Activated naive CD4-positive, alpha-beta T cell treated with Interleukin-2 at 50 U/mL for 16 hours (primary cell): ENCODE results near the gene NUDT14.

Experiments used
- DNase-seq: peaks from one replicate; pipeline ENCODE4 v3.0.0-alpha.2; 2020

NUDT14 gene

DNA sequence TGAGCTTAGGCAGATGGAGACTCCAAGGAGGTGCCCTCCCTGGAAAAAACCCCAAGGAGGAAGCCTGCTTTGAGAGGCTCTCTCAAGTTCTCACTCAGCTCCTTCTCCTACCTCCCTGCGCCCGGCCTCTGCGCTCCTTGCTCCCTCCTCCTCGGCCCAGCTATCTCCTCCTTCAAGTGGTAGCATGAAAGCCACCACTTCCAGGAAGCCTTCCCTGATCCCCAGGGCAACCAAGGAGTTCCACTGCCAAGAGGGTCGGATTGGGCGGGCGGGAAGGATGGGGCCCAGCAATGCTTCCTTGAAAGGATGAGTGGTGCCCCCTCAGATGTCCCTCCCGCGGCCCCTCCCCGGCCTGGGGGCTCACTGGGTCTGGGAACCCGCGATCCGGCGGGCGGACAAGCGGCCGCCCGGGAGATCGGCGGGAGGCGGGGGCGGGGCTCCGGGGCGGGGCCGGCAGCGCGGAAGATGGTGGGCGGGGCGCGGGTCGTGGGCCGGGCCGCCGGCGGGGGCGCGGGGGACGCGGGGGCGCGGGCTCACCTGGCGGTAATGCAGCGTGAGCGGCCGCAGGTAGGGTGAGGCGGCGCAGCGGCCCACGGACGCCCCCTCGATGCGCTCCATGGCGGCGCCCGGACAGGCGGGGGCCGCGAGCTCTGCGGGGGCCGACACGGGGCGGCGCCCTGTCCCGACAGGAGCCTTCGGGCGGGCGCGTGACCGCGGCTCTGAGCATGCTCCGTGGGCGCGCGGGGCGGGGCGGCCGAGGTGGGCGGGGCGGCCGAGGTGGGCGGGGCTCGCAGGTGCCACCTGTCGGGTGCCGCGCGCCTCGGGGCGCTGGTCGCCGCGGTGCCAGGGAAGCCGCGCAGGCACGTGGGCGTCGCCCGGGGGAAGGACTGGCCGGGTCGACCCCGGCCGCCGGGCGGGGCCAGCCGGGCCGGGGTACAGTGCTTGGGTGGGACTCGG, at the start of gene NUDT14:
NUDT14 (minus strand) TSS at position 721 of the 957 bp plus-strand sequence; CDS start at position 618, 103 bp downstream.
- DNase-seq: peak; percentile 83

DNA sequence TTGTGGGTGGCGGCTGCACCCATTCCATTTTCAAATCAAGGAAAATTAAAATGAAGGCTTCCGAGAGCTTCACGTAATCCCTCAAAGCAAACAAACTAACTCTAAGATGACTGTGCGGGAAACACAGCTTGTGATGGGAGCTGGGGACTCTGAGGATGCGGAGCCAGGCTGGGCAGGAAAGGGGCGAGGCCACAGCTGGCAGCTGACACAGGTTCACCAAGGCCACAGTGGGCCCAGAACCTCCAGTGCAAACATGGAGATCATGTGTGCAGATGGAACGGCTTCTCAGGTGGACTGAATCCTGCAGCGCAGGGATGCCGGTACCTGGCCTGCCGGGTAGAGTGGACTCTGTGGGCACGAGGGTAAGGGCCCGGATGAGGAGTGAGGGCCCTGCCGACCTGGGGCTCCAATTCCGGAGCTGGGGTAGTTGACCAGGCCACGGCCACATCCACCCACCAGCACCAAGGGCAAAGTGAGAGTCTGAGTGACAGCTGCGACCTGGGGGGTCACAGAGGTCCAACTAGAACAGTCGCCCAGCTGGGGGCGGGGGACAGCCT, 48.1 kb upstream of the NUDT14 start:
- DNase-seq: no peak

DNA sequence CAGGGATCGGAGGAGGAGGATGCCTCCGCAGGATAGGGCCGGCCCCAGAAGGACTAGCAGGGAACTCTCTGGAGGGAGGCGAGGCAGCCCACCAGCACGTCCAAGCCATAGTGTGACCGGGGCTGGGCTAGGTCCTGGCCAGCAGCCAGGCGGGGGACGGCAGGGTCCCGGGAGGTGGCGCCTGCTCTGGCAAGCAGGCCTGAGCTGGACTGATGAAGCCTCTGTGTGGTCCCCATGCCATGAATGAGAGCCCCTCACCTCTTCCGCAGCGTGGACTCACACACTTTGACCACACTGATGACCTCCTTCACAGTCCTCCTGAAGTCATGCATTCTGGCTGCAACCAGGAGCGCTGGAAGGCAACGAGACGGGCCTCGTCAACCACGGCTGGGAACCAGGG, 47.5 kb upstream of the NUDT14 start:
- DNase-seq: no peak

DNA sequence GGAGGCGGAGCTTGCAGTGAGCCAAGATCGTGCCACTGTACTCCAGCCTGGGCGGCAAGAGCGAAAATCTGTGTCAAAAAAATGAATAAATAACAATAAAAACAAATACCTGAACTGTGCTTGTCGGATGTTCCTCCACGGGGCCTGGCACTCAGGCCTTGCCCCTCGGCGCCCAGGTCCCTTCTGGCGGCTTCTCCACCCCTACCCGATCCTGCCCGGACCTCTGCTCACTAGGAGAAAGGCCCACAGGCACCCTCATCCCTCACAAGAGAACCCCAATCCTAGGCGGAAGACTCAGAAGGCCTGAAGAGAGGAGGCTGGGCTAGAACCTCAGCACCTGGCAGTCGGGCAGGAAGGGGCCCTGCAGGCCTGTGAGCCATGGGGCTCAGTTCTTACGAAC, 46.2 kb upstream of the NUDT14 start:
- DNase-seq: no peak

DNA sequence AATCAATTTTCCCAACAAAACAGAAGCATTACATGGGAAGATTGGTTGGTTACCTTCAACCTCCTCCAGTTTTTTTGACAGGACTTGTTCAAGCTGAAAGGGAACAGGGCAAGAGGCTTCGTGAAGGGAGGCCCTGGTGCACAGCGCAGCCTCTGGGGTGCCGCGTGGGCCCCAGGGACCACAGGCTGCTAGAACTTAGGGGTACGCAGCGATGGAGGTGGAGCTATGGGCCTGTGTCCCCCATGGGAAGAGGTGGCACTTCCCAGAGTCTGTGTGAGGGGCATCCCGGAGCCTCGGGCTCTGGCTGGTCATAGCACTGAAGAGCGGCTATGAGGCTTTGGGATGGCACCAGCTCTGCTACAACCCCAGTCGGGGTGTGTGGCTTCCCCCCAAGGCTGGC, 45.1 kb upstream of the NUDT14 start:
- no peak for DNase-seq

DNA sequence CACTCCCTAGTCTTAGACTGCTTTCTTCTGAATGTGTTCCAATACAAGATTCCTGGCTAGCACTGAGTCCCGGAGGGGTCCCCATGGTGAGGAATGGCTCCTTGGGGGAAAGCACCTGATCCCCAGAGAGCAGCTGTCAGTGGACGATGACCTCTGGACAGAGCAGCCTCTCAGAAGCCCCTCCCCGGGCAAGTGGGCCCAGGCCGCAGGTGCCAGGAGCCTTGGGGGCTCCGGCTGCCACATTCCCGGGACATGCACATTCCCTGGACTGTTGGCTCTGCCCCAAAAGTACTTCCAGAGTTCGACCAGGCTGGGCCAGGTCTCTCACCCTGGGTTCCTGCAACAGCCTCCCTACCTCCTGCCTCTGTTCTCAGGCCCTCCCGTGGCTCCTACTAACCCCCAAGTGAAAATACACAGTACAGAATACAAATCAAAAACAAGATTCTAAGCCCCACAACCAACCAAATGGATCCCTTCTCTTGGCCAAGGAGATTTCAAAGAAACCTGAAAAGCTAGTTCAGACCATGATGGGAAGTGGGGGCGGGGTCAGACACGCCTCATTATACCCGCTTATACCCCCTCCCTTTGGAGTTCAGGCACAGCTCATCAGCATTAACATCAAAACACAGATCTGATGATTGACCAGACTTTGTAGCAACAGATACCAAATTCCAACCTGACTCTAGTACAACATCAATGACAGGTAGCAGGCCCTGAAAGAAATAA, 43.9 kb upstream of the NUDT14 start:
- no peak for DNase-seq

DNA sequence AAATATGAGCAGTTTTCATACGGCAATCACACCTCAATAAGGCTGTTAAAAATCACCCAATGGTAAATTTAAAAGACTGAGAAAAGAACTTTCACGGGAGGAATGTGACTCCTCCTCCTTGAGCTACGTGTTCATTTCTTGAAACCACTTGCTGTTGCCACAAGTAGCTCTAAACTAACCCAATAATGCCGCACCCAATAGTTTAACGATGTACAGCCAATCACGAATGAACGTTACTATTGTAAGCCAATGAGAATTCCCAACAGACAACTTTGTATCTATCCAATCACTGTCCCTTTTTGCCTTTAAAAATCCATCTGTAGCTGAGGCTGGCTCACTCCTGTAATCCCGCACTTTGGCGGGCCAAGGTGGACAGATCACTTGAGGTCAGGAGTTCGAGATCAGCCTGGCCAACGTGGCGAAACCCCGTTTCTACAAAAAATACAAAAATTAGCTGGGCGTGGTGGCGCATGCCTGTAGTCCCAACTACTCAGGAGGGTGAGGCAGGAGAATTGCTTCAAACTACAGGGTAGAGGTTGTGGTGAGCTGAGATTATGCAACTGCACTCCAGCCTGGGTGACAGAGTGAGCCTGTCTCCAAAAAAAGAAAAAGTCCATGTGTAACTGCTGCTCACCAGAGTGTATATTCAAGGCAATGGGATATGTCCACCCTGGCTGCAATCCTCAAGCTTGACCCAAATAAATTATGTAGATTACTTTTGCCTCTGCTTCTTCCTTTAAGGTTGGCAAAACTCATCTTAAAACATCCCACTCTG, 42.8 kb upstream of the NUDT14 start:
- no peak for DNase-seq

DNA sequence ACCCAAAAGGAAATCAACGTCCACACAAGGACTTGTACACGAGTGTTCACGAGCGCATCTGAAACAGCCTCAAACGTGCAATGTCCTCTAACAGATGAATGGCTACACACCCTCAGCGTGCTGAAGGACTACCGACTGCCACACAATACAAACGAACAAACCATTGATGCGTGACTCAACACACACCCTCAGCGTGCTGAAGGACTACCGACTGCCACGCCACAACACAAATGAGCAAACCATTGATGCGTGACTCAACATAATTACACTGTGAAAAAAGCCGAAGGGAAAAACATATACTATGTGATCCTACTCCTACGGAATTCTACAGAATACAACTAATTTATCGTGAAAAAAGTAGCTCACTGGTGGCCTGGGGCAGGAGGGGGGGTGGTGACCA, 42.1 kb upstream of the NUDT14 start:
- DNase-seq: no peak

DNA sequence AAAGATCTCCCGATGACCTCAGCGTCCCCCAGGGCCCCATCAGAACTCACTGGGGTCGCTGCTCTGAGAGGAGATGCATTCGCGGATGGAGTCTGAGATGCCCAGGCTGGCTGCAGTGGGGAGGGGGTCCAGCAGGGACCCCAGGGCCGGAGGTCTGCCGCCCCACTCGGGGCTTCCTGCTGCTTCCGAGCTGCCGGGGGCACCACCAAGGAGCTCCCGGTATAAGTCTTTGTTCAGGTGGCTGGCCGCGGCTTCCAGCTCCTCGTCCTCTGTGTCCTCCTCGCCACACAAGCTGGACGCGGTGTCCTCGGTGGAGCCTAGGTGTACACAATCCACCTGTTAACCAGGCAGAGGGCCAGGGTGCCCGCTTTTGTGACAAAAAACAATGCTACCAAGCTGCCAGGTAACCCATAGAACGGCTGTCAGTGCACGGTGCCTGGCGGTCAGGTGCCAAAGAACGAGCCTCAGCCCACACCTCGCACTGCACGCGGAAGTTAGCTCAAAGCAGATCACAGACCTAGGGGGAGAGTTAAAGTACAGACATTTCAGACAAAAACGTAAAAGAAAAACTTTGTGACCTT, 40.6 kb upstream of the NUDT14 start:
- DNase-seq: no peak

DNA sequence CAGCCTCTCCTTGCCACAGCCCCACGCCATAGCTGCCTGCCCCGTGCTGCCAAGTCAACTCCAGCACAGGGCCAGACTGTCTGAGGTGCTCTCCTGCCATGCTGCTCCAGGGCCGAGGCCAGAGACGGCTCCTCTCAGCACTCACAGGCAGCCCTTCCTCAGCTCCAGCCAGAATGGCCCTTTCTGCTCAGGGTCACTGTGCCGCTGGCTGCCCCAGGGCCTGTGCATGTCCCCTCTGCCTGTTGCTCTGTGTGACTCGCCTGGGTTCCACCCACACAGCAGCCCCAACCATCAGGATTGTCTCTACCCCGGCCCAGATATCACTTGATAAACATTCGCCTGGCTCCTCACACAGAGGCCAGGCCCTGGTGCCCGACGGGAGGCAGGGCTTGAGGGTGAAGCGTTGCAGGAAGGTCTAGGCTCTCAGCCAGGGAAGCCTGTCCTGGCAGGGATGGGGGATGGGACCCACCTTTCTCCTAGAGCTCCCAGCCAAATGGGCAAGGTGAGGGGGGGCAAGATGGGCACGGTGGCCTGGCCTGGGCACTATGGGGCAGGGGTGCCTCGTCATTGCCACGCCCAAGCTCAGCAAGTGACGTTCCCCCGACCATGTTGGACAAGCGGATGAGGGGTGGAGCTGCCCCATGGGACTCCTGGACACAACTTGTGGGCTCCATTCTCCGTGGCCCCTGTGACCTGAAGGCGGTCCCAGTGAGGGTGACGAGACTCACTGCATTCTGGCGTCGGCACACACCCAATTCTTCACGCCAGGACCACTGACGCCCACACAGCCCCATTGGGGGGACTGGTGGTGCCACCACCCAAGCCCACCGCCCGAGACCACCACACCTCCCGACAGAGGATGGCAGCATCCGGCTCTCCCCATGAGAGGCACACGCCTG, 39.8 kb upstream of the NUDT14 start:
- no peak for DNase-seq

DNA sequence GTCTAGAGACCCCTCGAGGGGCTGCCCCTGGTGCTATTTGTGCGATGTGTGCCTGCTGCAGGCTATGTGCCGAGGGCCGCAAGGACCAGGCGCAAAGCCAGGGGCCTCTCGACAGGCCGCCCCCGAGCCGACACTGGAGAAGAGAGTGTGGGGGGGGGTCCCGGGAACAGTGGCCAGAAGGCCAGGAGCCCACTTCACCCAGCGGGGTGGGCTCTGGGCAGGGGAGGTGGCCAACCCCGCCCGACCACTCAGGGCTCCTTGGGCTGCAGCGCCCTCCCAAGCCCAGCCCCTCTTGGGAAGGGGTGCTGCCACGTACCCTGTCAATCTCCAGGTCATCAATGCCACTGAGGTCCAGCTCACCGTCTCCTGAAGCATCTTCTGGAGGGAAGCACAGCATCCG, 38.6 kb upstream of the NUDT14 start:
- no peak for DNase-seq

DNA sequence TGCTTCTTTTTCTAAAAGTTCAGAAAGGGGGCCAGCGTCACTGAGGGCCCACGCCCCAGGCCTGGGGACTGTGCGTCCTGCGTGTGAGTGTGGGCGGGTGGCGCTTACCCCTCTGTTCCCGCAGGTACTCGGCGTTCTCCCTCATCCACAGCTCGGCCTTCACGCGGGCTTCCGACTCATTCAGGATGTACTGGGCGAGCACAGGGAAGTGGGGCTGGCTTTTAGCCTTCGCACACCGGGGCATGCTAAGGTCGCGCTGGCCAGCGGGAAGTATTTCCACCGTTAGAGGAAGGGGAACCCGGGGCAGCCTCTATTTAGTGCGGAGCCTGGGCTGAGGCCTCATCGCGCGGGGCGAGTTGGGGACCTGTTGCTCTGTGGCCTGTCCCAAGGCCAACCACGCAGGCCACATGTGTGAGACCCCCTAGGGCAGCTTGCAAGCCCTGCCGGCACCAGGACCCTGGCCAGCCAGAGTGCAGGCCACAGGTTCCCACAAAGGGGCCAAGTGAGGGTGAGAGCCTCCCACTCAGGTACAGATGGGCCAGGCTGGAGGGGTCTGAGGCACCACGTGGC, 38.0 kb upstream of the NUDT14 start:
- DNase-seq: no peak

DNA sequence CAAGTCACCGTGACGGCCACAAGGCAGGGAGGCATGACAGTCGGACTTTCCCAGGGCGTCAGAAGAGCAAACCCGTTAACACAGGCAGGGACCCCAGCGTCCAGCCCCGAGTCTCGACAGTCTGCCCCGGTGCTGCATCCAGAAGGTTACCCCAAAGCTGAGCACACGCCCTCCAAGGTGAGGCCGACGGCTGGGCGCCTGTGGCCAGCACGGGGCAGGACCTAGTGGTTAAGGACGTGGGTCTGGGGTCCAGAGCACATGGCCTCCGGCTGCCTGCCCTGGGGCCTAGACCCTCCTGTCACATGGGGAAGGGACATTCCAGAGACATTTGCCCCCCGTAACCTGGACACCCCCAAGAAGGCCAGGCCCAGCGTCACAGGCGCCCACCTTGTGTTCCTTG, 37.5 kb upstream of the NUDT14 start:
- no peak for DNase-seq

DNA sequence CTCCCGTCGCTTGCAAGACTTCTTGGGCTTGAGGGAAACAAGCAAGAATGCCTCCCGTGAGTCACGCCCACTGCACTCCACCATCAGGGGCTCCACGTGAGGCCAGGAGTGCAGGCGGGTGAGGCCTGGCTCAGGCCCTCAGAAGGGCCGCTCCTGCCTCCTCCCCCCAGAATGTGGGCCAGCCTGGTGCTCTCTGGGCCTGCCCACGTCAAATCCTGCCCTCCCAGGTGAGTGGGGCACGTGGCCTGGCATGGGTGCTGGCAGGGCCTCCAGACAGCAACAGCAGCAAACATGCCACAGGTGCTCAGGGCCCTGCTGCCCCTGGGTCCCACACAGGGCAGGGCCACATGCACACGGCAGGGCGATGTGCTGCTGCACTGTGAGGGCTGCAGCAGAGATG, 36.7 kb upstream of the NUDT14 start:
- DNase-seq: no peak

DNA sequence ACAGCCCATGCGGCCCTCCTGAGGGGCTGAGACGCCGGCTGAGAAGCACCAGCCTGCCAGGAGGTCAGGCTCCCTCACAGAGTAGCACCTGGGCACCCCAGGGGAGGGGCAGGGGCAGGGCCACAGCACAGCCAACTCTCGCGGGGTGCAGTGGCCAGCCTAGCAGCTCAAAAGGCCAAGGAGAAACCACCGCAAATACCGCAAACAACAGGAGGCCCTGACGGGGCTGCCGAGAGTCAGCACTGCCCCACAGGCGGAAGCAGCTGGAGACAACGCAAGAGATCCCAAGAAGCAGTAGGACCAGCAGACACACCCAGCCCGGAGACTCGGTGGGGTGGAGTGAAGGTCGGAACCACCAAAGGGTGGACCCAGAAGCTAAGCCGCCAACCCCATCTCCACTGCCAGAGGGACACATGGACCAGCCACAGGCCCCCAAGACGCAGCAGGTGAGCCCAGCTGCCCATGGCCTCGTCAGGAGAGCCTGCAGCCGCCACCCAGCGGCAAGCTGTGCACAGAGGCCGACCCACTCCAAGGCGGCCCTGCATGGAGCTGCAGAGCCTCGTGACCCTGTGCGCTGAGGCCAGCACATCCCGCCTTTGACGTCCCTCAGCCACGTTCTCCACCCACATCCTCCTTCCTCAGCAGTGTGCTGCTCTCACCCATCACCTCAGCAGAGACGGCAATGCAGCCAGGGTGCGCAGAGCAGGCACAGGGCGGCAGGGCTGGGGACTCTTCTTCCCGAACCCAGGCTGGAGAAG, 35.6 kb upstream of the NUDT14 start:
- DNase-seq: no peak

DNA sequence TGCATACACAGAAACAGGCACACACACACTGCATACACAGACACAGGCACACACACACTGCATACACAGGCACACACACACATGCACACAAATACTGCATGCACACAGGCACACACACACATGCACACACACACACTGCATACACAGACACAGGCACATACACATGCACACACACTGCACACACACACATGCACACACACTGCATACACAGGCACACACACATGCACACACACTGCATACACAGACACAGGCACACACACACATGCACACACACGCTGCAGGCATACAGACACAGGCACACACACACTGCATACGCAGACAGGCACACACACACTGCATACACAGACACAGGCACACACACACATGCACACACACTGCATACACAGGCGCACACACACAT, 34.5 kb upstream of the NUDT14 start:
- no peak for DNase-seq

DNA sequence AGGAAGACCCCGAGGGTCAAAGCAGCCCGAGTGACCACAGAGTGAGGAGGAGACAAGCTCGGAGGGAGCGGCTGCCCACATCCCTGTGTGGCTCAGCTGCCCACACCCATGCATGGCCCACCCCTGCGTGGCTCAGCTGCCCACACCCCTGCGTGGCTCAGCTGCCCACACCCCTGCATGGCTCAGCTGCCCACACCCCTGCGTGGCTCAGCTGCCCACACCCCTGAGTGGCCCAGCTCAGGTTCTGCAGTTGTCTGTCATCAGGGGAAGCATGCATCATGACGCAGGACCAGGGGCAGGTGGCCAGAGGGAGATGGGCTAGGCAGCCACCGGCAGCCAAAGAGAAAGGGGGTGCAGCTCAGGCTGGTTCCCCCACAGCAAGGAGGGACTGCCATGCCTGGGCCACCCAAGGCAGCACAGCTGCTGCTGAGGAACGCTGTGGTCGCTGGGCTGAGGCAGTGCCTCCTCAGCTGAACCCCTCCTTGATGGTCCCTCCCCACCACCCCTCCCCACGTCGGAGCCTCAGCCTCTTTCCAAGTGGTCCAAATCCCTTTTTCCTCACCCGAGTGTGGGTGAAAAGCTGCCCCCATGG, 33.3 kb upstream of the NUDT14 start:
- DNase-seq: no peak

DNA sequence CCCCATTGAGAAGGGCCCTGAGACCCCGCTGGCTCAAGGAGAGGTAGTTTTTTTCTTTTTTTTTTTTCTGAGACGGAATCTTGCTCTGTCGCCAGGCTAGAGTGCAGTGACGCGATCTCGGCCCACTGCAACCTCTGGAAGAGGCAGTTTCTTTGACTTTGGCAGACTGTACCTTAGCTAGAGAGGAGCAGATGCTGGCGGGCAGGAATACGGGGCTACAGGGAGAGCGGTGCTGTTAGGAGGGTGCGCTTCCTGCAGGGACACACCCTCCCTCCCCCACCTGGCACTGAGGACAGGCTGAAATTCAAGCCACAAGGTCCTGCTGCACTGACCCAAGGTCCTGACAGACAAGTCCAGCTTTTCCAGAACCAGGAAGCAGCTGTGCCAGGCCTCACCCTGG, 32.2 kb upstream of the NUDT14 start:
- no peak for DNase-seq

DNA sequence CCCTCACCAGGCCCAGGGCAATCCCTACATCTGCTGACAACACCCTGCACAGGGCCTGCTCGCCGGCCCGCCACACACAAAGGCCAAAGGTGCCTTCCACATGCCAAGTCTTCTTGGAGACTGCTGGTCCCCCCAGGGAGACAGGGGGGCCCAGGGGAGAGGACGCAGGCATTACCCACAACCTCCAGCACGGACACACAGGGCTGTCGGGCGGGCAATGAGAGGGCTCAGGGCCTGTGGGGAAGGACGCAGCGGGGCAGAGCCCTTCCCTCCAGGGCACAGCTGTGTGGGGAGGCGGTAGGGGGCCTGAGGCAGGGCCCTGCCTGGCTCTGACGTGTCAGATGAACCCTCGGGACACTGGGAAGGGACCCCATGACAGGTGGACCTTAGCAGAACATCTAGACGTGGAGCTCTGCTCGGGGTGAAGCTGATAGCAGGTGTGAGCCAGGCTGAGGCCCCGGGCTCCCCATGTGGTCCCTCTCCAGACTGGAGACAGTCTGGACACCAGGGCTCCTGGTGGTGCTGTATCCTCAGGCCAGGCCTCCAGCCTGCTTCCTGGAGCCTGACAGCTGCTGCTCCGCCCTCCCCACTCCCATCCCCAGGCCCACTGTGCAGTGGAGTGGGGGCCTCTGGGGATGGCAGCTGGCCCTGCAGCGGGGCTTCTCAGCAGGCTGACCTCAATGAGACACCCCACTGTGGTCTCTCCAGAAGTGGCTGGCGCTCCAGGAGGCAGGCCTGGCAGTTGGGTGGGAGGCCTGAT, 31.6 kb upstream of the NUDT14 start:
- DNase-seq: no peak
